ENCODE measurements around the gene BCL2L15.
"Not testable (repeated sequence)": the region's sequence is repeated elsewhere in the genome, so short reads cannot be mapped to it uniquely, and the experiment has no call there.

DNA sequence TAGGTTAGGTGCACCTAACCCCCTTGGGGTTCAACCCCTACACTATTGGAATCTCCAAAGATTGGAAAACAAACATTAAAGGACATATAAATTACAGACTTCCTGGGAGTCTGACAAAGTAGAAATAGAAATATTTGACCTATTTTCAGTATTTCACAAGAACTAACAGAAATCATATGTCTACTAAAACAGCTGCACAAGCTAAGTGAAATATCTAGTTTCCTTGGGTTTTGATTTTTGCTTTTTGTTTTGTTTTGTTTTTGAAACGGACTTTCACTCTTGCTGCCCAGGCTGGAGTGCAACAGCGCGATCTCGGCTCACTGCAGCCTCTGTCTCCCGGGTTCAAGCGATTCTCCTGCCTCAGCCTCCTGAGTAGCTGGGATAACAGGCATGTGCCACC lies 34.7 kb downstream of the BCL2L15 start:
- TF ChIP-seq, protein P1, sequence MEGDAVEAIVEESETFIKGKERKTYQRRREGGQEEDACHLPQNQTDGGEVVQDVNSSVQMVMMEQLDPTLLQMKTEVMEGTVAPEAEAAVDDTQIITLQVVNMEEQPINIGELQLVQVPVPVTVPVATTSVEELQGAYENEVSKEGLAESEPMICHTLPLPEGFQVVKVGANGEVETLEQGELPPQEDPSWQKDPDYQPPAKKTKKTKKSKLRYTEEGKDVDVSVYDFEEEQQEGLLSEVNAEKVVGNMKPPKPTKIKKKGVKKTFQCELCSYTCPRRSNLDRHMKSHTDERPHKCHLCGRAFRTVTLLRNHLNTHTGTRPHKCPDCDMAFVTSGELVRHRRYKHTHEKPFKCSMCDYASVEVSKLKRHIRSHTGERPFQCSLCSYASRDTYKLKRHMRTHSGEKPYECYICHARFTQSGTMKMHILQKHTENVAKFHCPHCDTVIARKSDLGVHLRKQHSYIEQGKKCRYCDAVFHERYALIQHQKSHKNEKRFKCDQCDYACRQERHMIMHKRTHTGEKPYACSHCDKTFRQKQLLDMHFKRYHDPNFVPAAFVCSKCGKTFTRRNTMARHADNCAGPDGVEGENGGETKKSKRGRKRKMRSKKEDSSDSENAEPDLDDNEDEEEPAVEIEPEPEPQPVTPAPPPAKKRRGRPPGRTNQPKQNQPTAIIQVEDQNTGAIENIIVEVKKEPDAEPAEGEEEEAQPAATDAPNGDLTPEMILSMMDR (IDR thresholded peaks at IDR 0.05), result not testable (repeated sequence)
- TF ChIP-seq POLR2A (IDR thresholded peaks at IDR 0.05), result not testable (repeated sequence)

Data from lower leg skin (tissue), 3 donors.